Body of pancreas (tissue), 4 donors: ENCODE data around the gene STK11IP. TPM values are rescaled to one million over a fixed set of nuclear protein-coding genes. Genes with fewer than 3 reads are reported as not detected.

Experiments
- ATAC-seq: fragments of 150-250 bp; one replicate; pipeline ENCODE4 v1.9.1; 2016
- DNase-seq, 4 donors: peaks; one replicate each; pipeline ENCODE4 v3.0.0-alpha.2; 2019
- H3K27ac ChIP-seq, 4 donors: fragments of 200-600 bp; sonication (generic); 1 replicate in 3 of 4; 2 replicates in 1 of 4; pipeline versions ENCODE4 v1.5.1 to v1.6.1; 2016 to 2019; ENCODE audit warnings: mild to moderate bottlenecking in 1 of 4, mixed read lengths in 1 of 4, moderate library complexity in 1 of 4
- H3K27me3 ChIP-seq, 2 donors: fragments of 200-600 bp; sonication (generic); one replicate each; pipeline ENCODE4 v1.6.0; 2016; ENCODE audit warnings: mild to moderate bottlenecking in 1 of 2
- H3K36me3 ChIP-seq, 2 donors: fragments of 200-600 bp; sonication (generic); replicated peaks in 1 of 2; 2 replicates each; pipeline ENCODE4 v1.5.1; 2016; ENCODE audit warnings: low read depth in 2 of 2; ENCODE audit not compliant: insufficient read depth in 1 of 2
- H3K4me1 ChIP-seq: fragments of 200-600 bp; sonication (generic); one replicate; pipeline ENCODE4 v1.6.0; 2016
- H3K4me3 ChIP-seq, 2 donors: fragments of 200-600 bp; sonication (generic); 1 replicate in 1 of 2; 2 replicates in 1 of 2; pipeline ENCODE4 v1.5.1; 2016 to 2019
- H3K9me3 ChIP-seq, 3 donors: fragments of 200-600 bp; sonication (generic); 1 replicate in 2 of 3; 2 replicates in 1 of 3; pipeline ENCODE4 v1.5.1; 2016
- POLR2A ChIP-seq, 3 donors: fragments of 450-650 bp; IDR thresholded peaks; one replicate each; pipeline ENCODE4 v1.6.1; 2016; ENCODE audit warnings: antibody characterized with exemption in 3 of 3, mild to moderate bottlenecking in 2 of 3
- WGBS, 2 donors: methylation state at CpG; one replicate each; pipeline ENCODE4 v1.1.5; 2017; 5-methylcytosine and 5-hydroxymethylcytosine counted together
- intact Hi-C: fragments of 100-400 bp; cut with DNase I; formaldehyde crosslinking; loops from one replicate; pipeline ENCODE4 v1.15.1; 2023
- total RNA-seq, 2 donors: library from RNA; depleted of rRNA; stranded (reverse); fragments of >200 nt; gene quantifications; one replicate each; pipeline ENCODE4 v1.1.0, GENCODE V29; 2016
- TF ChIP-seq, protein P1 (sequence below), 7 experiments: fragments of 450-650 bp in 4 of 7; fragments of 200-600 bp in 3 of 7; sonication (generic) in 3 of 7; IDR thresholded peaks; one replicate each; pipeline ENCODE4 v1.5.1; 2016 to 2019; ENCODE audit warnings: antibody characterized with exemption in 7 of 7

The STK11IP gene
- total RNA-seq, 2 donors from 2014 or later: 9.6 to 18.1 TPM

- TF ChIP-seq, protein P1, sequence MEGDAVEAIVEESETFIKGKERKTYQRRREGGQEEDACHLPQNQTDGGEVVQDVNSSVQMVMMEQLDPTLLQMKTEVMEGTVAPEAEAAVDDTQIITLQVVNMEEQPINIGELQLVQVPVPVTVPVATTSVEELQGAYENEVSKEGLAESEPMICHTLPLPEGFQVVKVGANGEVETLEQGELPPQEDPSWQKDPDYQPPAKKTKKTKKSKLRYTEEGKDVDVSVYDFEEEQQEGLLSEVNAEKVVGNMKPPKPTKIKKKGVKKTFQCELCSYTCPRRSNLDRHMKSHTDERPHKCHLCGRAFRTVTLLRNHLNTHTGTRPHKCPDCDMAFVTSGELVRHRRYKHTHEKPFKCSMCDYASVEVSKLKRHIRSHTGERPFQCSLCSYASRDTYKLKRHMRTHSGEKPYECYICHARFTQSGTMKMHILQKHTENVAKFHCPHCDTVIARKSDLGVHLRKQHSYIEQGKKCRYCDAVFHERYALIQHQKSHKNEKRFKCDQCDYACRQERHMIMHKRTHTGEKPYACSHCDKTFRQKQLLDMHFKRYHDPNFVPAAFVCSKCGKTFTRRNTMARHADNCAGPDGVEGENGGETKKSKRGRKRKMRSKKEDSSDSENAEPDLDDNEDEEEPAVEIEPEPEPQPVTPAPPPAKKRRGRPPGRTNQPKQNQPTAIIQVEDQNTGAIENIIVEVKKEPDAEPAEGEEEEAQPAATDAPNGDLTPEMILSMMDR (IDR thresholded peaks at IDR 0.05): no peak
- TF ChIP-seq POLR2A (IDR thresholded peaks at IDR 0.05): no peak
- no peak overlapping the region for H3K4me3 ChIP-seq
- no peaks in the 10 kb centered on the region for H3K9me3 ChIP-seq
- H3K4me1 ChIP-seq: peaks cover 21% of the 10 kb centered on the region
- intact Hi-C loops: no loop called here
- H3K27me3 ChIP-seq: no peaks in the 10 kb centered on the region
- WGBS, 2 donors: 85 to 91% methylated on average over 31 to 32 of the region's 35 CpGs
- ATAC-seq (no peak), DNase-seq (no peak)
- peaks cover 0 to 8% of the 10 kb centered on the region in 2 donors for H3K36me3 ChIP-seq
- H3K27ac ChIP-seq: no peak overlapping the region
These were observed 29.8 kb upstream of the STK11IP start for GRCh38 chr2:219567791-219568361.

DNA sequence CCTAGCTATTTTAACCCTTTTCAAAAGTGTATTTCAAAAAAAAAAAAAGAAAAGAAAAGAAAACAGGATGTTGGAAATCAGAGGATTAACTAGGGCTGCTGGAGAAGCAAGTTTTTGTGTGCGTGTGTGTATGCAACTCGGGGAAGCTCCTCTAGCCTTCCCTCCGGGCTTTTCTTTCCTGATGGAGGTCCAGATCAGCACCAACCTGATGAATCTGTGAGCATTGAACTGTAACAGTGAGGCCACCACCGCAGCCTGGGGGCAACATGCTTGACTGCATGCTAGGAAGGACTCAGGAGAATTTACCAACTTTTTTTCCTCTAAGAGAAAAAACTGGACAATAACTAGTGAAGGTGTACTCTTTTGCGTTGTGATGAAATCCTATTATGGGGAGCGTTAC, 28.6 kb upstream of the STK11IP start:
- no peak for ATAC-seq
- 88 to 93% methylated on average over 6 of the region's 6 CpGs for WGBS, 2 donors
- no peak for TF ChIP-seq POLR2A (IDR thresholded peaks at IDR 0.05)
- TF ChIP-seq, protein P1 (IDR thresholded peaks at IDR 0.05): no peak

DNA sequence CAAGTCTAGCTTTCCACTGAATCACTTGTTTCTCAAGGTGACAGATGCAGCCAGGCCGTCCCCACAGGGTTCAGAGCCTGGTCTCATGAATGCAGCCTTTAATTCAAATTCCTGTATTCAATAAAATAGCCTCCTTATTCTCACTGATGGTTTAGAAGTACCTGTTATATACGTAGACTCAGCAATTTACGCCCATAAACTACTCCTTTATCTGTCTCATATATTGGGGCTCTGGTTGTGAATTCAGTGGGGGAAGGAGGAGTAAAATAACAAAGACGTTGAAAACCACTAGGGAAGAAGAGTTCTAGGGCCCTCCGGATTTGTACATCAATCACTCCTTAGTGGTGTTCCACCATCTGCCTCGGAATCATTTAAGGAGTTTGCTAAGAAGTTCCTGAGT, 28.0 kb upstream of the STK11IP start:
- TF ChIP-seq POLR2A (IDR thresholded peaks at IDR 0.05): no peak
- TF ChIP-seq, protein P1 (IDR thresholded peaks at IDR 0.05): no peak
- ATAC-seq: no peak
- Histone ChIP-seq H3K4me3 (no peak overlapping the region), H3K27me3 (no peaks in the 10 kb centered on the region), H3K4me1 (peaks cover 21% of the 10 kb centered on the region), H3K27ac (no peak overlapping the region), H3K9me3 (no peaks in the 10 kb centered on the region), H3K36me3 (no peaks in the 10 kb centered on the region)
- 81 to 92% methylated on average over 6 of the region's 6 CpGs for WGBS, 2 donors
- DNase-seq: no peak
- intact Hi-C loops: no loop called here

More for the DNA sequence above, 28.6 kb upstream of the STK11IP start:
- Histone ChIP-seq H3K9me3 (no peaks in the 10 kb centered on the region), H3K27me3 (no peaks in the 10 kb centered on the region), H3K36me3 (peaks cover 0 to 2% of the 10 kb centered on the region in 2 donors), H3K27ac (no peak overlapping the region), H3K4me1 (peaks cover 21% of the 10 kb centered on the region), H3K4me3 (no peak overlapping the region)
- intact Hi-C loops: no loop called here
- DNase-seq: no peak

- DNase-seq (peak; percentile 39 to 54 (median 48)), ATAC-seq (peak; percentile 43)
- no peaks in the 10 kb centered on the region for H3K27me3 ChIP-seq
- H3K27ac ChIP-seq: peak overlapping the region; percentile 65 to 91 (median 86)
- intact Hi-C loops: no loop called here
- WGBS, 2 donors: 13 to 53% methylated on average over 14 to 64 of the region's 95 CpGs
- peaks cover 22% of the 10 kb centered on the region for H3K4me1 ChIP-seq
- peak overlapping the region in 1 of 2 donors; percentile 39 for H3K4me3 ChIP-seq
- H3K9me3 ChIP-seq: no peaks in the 10 kb centered on the region
- H3K36me3 ChIP-seq: no peaks in the 10 kb centered on the region
- peak; percentile 49 to 57 (median 50) for TF ChIP-seq POLR2A (IDR thresholded peaks at IDR 0.05)
- TF ChIP-seq, protein P1 (IDR thresholded peaks at IDR 0.05): no peak
These were observed 27.3 kb upstream of the STK11IP start for GRCh38 chr2:219570194-219570923.
